Jurkat, Clone E6-1 (cell line): Measurements from ENCODE around the gene SMAP2.

Experiments
- DNase-seq: peaks from one replicate; pipeline ENCODE4 v3.0.0-alpha.2; 2011; ENCODE audit warnings: low read depth, low spot score
- H3K4me3 ChIP-seq: 2 replicates; pipeline ENCODE4 v1.5.1; 2011; ENCODE audit warnings: mild to moderate bottlenecking, low read length, control low read depth, moderate library complexity

The SMAP2 gene

DNA sequence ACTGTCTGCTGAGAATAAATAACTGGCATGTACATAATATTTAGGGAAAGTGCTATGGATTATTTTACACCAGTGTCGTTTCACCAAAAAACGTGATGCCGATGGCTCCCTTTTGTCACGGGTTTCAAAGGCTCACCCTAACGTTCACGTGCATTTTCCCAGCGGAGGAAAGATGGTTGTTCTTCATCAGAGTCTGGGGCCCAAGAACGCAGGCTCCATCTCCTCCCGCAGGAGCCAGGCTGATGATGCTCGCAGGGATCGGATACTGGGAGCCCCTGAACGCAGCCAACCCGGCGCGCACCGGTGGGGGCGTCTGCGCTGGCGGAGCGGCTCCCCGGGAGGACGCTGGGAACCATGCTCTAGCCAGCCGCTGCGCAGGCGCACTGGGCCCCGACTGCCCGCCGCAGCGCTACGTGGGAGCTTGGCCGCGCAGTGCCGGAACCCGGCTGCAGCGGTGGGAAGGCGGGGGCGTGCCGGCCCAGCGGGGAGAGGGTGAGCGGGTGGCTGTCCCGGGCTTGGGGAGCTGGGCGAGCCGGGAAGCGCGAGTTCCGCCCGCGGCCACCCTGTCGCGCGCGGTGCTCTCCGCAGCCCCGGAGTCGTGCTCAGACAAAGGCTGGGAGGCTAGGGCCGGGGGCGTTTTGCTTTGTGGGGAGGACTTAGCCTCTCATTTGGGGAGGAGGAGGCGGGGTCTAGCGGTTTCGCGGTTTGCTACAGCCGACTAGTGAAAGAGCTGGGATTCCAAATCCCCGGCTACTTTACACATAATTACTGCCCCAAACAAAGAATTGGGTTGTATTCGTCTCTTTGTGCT, 76.4 kb downstream of the SMAP2 start, which contains the start of gene ZFP69B:
Gene ZFP69B, plus strand, starts transcription at position 793 of the 811 bp plus-strand sequence. CDS start 486 bp downstream, outside the sequence.
- DNase-seq: peak; percentile 79
- H3K4me3 ChIP-seq: peak within 1 kb of the TSS; percentile 53

DNA sequence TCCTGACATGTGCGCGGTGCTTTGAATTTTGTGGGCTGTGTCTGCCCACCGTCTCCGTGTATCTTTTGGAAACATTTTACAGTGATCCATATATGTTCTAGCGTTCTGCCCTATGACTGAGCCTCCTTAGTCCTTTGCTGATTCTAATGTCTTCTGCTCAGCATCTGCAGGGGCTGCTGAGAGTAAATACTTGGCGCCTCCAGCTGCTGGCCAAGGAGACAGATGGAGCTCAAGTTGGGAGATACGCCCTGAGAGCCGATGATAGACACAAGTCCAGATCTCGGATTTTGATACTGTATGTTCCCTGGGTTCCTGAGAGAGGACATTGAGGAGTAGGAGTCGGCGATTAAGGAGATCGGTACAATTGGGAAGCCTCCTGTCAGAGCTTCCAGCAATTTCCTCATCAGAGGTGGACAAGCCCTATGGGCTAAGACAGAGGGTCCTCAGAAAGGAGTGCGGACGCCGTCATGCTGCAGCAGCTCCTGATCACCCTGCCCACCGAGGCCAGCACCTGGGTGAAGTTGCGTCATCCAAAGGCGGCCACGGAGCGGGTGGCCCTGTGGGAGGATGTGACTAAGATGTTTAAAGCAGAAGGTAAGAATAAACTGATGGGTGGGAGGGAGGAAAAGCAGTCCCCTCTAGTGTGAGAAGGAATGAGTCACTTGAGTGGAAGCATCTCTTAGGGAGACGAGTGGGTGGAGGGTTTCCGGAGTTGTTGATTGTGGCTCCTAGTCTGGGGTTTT, 77.1 kb downstream of the SMAP2 start:
- no peak for DNase-seq
- peak overlapping the region; percentile 53 for H3K4me3 ChIP-seq

GRCh38 chr1:40451238-40451585, 77.7 kb downstream of the SMAP2 start:
- DNase-seq: no peak

GRCh38 chr1:40454873-40455272, 81.3 kb downstream of the SMAP2 start:
- no peak overlapping the region for H3K4me3 ChIP-seq
- no peak for DNase-seq

More at GRCh38 chr1:40451238-40451585, 77.7 kb downstream of the SMAP2 start:
- no peak overlapping the region for H3K4me3 ChIP-seq

- DNase-seq: no peak
- H3K4me3 ChIP-seq: no peak overlapping the region
Measured at GRCh38 chr1:40462956-40463590, 89.5 kb downstream of the SMAP2 start.

- H3K4me3 ChIP-seq: no peak overlapping the region
- no peak for DNase-seq
Measured at GRCh38 chr1:40469327-40469726, 95.8 kb downstream of the SMAP2 start.
